WTC11 (cell line): ENCODE results near the gene CYBB. TPM values are rescaled to one million over a fixed set of nuclear protein-coding genes. Genes with fewer than 3 reads are reported as not detected.

Source experiments
- ATAC-seq: fragments of 200-7000 bp; cut with Tn5 transposase; 2 replicates; pipeline ENCODE4 v1.10.0; 2021; ENCODE audit warnings: mild to moderate bottlenecking, moderate library complexity
- CTCF ChIA-PET: fragments of 300-600 bp; sonication (Branson Sonifier 250); formaldehyde crosslinking; loops from one replicate; lab custom pipeline; 2021; ENCODE audit warnings: antibody characterized with exemption; lab: Charles Lee
- POLR2A ChIA-PET: fragments of 350-600 bp; sonication (Branson Sonifier 250); formaldehyde crosslinking; loops from one replicate; lab custom pipeline; 2021; ENCODE audit warnings: antibody characterized with exemption; lab: Charles Lee
- DNase-seq: peaks from one replicate; pipeline ENCODE4 v3.0.0; 2021; ENCODE audit warnings: low spot score
- H3K27ac Mint-ChIP-seq: 2 replicates; pipeline ENCODE4 v1.8.0; 2021; ENCODE audit warnings: mixed read lengths
- H3K27me3 Mint-ChIP-seq: 2 replicates; pipeline ENCODE4 v1.8.0; 2021; ENCODE audit warnings: low read depth, mild to moderate bottlenecking, moderate library complexity, mixed read lengths
- H3K36me3 Mint-ChIP-seq: 2 replicates; pipeline ENCODE4 v1.8.0; 2021; ENCODE audit warnings: mixed read lengths
- H3K4me1 Mint-ChIP-seq: 2 replicates; pipeline ENCODE4 v1.8.0; 2022; ENCODE audit warnings: mixed read lengths
- H3K4me3 Mint-ChIP-seq: 2 replicates; pipeline ENCODE4 v1.8.0; 2021; ENCODE audit warnings: mild to moderate bottlenecking, moderate library complexity, mixed read lengths
- H3K9me3 Mint-ChIP-seq: 2 replicates; pipeline ENCODE4 v1.8.0; 2021; ENCODE audit warnings: mixed read lengths
- ATF2 ChIP-seq: sonication (generic); formaldehyde crosslinking; IDR thresholded peaks from 2 replicates; pipeline ENCODE4 v1.8.1; 2022; ENCODE audit warnings: low read depth, missing genetic modification reagents, borderline replicate concordance
- CREM ChIP-seq: sonication (generic); formaldehyde crosslinking; IDR thresholded peaks from 2 replicates; pipeline ENCODE4 v1.8.1; 2022; ENCODE audit warnings: mild to moderate bottlenecking, missing genetic modification reagents, moderate library complexity
- ELF4 ChIP-seq: sonication (generic); formaldehyde crosslinking; IDR thresholded peaks from 2 replicates; pipeline ENCODE4 v1.8.1; 2022; ENCODE audit warnings: low read depth, mild to moderate bottlenecking, moderate library complexity, missing genetic modification reagents
- ETV6 ChIP-seq: sonication (generic); formaldehyde crosslinking; IDR thresholded peaks from 2 replicates; pipeline ENCODE4 v1.8.1; 2022; ENCODE audit warnings: mild to moderate bottlenecking, missing genetic modification reagents
- IRF2 ChIP-seq: sonication (generic); formaldehyde crosslinking; IDR thresholded peaks from 2 replicates; pipeline ENCODE4 v1.8.0; 2022; ENCODE audit warnings: low read depth, missing genetic modification reagents, borderline replicate concordance
- MYBL2 ChIP-seq: sonication (generic); formaldehyde crosslinking; IDR thresholded peaks from 2 replicates; pipeline ENCODE4 v1.8.1; 2023; ENCODE audit warnings: mild to moderate bottlenecking, moderate library complexity, missing genetic modification reagents
- OVOL2 ChIP-seq: fragments of 250-450 bp; sonication (Bioruptor Pico); IDR thresholded peaks from 2 replicates; pipeline ENCODE4 v1.9.0; 2021; ENCODE audit warnings: mild to moderate bottlenecking, borderline replicate concordance
- SMAD3 ChIP-seq: sonication (generic); formaldehyde crosslinking; IDR thresholded peaks from 2 replicates; pipeline ENCODE4 v1.8.0; 2022; ENCODE audit warnings: missing genetic modification reagents, mild to moderate bottlenecking, borderline replicate concordance
- ZBTB43 ChIP-seq: sonication (generic); formaldehyde crosslinking; IDR thresholded peaks from 2 replicates; pipeline ENCODE4 v1.8.1; 2023; ENCODE audit warnings: mild to moderate bottlenecking, missing genetic modification reagents
- ZNF396 ChIP-seq: fragments of 250-450 bp; sonication (Bioruptor Pico); IDR thresholded peaks from 2 replicates; pipeline ENCODE4 v1.8.0; 2021; ENCODE audit warnings: mild to moderate bottlenecking, moderate library complexity, borderline replicate concordance
- ZNF416 ChIP-seq: fragments of 250-450 bp; sonication (Bioruptor Pico); IDR thresholded peaks from 2 replicates; pipeline ENCODE4 v1.9.0; 2021; ENCODE audit warnings: mild to moderate bottlenecking, inconsistent platforms
- ZNF671 ChIP-seq: fragments of 250-450 bp; sonication (Bioruptor Pico); IDR thresholded peaks from 2 replicates; pipeline ENCODE4 v1.8.0; 2021; ENCODE audit warnings: mild to moderate bottlenecking
- total RNA-seq: library from RNA; stranded (reverse); gene quantifications from 3 replicates; pipeline ENCODE4 v1.2.3, GENCODE V29; 2021
- TF ChIP-seq, protein P1 (sequence below): sonication (generic); formaldehyde crosslinking; IDR thresholded peaks from 2 replicates; pipeline ENCODE4 v1.8.1; 2022; ENCODE audit warnings: missing genetic modification reagents, borderline replicate concordance
- TF ChIP-seq, protein P2 (sequence below): sonication (generic); formaldehyde crosslinking; IDR thresholded peaks from 2 replicates; pipeline ENCODE4 v1.8.0; 2022; ENCODE audit warnings: mild to moderate bottlenecking, missing genetic modification reagents
- TF ChIP-seq, protein P3 (sequence below): sonication (generic); formaldehyde crosslinking; IDR thresholded peaks from 2 replicates; pipeline ENCODE4 v1.8.0; 2023; ENCODE audit warnings: mild to moderate bottlenecking, missing genetic modification reagents
- TF ChIP-seq, protein P4 (sequence below): fragments of 250-450 bp; sonication (Bioruptor Pico); IDR thresholded peaks from 2 replicates; pipeline ENCODE4 v1.8.0; 2021; ENCODE audit warnings: mild to moderate bottlenecking

The CYBB gene
- total RNA-seq, 1 experiment from 2014 or later = 0.22 TPM

DNA sequence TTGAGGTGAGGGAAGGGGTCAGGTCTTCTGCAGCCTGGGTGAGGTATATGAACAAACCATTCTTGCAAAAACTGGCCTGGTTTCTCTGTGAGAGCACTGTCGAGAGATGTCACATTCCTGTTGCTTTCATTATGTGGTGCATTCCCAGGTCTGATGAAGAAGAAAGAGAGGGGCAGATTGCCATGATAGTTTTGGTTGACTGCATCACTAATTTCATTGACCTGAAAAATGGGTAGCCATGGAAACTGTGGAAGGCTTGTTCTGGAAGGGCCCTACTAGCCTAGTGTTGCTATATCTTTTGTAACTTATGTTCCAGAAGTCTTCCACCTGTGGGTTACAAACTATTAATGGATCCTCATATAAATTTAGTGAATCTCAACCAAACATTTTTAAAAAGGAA is 32.9 kb upstream of the CYBB start:
- peaks cover 5% of the 10 kb centered on the region for H3K9me3 Mint-ChIP-seq
- CTCF ChIA-PET = no interaction called here

More for the DNA sequence above, 32.9 kb upstream of the CYBB start:
- POLR2A ChIA-PET = no interaction called here
- TF ChIP-seq SMAD3 (CRISPR knock-in tag) = no peak
- TF ChIP-seq, protein P1, sequence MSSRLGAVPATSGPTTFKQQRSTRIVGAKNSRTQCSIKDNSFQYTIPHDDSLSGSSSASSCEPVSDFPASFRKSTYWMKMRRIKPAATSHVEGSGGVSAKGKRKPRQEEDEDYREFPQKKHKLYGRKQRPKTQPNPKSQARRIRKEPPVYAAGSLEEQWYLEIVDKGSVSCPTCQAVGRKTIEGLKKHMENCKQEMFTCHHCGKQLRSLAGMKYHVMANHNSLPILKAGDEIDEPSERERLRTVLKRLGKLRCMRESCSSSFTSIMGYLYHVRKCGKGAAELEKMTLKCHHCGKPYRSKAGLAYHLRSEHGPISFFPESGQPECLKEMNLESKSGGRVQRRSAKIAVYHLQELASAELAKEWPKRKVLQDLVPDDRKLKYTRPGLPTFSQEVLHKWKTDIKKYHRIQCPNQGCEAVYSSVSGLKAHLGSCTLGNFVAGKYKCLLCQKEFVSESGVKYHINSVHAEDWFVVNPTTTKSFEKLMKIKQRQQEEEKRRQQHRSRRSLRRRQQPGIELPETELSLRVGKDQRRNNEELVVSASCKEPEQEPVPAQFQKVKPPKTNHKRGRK (CRISPR knock-in tag) = no peak
- TF ChIP-seq ZNF671 (CRISPR knock-in tag) = no peak
- TF ChIP-seq, protein P2, sequence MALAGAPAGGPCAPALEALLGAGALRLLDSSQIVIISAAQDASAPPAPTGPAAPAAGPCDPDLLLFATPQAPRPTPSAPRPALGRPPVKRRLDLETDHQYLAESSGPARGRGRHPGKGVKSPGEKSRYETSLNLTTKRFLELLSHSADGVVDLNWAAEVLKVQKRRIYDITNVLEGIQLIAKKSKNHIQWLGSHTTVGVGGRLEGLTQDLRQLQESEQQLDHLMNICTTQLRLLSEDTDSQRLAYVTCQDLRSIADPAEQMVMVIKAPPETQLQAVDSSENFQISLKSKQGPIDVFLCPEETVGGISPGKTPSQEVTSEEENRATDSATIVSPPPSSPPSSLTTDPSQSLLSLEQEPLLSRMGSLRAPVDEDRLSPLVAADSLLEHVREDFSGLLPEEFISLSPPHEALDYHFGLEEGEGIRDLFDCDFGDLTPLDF (CRISPR knock-in tag) = no peak
- no peak for TF ChIP-seq ZNF416
- TF ChIP-seq MYBL2 (CRISPR knock-in tag) = no peak
- TF ChIP-seq ZNF396 = no peak
- TF ChIP-seq OVOL2 (CRISPR knock-in tag) = no peak
- no peak for TF ChIP-seq CREM (CRISPR knock-in tag)
- TF ChIP-seq, protein P3, sequence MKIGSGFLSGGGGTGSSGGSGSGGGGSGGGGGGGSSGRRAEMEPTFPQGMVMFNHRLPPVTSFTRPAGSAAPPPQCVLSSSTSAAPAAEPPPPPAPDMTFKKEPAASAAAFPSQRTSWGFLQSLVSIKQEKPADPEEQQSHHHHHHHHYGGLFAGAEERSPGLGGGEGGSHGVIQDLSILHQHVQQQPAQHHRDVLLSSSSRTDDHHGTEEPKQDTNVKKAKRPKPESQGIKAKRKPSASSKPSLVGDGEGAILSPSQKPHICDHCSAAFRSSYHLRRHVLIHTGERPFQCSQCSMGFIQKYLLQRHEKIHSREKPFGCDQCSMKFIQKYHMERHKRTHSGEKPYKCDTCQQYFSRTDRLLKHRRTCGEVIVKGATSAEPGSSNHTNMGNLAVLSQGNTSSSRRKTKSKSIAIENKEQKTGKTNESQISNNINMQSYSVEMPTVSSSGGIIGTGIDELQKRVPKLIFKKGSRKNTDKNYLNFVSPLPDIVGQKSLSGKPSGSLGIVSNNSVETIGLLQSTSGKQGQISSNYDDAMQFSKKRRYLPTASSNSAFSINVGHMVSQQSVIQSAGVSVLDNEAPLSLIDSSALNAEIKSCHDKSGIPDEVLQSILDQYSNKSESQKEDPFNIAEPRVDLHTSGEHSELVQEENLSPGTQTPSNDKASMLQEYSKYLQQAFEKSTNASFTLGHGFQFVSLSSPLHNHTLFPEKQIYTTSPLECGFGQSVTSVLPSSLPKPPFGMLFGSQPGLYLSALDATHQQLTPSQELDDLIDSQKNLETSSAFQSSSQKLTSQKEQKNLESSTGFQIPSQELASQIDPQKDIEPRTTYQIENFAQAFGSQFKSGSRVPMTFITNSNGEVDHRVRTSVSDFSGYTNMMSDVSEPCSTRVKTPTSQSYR (CRISPR knock-in tag) = no peak
- TF ChIP-seq ATF2 (CRISPR knock-in tag) = no peak
- no peak for TF ChIP-seq ETV6 (CRISPR knock-in tag)
- TF ChIP-seq, protein P4, sequence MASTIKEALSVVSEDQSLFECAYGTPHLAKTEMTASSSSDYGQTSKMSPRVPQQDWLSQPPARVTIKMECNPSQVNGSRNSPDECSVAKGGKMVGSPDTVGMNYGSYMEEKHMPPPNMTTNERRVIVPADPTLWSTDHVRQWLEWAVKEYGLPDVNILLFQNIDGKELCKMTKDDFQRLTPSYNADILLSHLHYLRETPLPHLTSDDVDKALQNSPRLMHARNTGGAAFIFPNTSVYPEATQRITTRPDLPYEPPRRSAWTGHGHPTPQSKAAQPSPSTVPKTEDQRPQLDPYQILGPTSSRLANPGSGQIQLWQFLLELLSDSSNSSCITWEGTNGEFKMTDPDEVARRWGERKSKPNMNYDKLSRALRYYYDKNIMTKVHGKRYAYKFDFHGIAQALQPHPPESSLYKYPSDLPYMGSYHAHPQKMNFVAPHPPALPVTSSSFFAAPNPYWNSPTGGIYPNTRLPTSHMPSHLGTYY = no peak
- no peak for TF ChIP-seq ZBTB43 (CRISPR knock-in tag)
- no peak for TF ChIP-seq ELF4
- no peak for TF ChIP-seq IRF2
- TF ChIP-seq, all 79 proteins: peak for 0
- no peak for ATAC-seq
- H3K4me1 Mint-ChIP-seq = no peaks in the 10 kb centered on the region
- no peak for DNase-seq
- H3K4me3 Mint-ChIP-seq = no peak overlapping the region
- H3K27me3 Mint-ChIP-seq = no peaks in the 10 kb centered on the region
- H3K27ac Mint-ChIP-seq = no peak overlapping the region
- H3K36me3 Mint-ChIP-seq = no peaks in the 10 kb centered on the region
